SKM-1 treated with dmso at 0.1 percent for 144 hours (cell line): ENCODE results near the gene GDF7.
"Not testable (repeated sequence)": the region's sequence is repeated elsewhere in the genome, so short reads cannot be mapped to it uniquely, and the experiment has no call there.

Experiments used
- DNase-seq: peaks from one replicate; lab custom pipeline; 2025; ENCODE audit not compliant: unreplicated experiment; lab: John Stamatoyannopoulos, UW

The GDF7 gene

DNA sequence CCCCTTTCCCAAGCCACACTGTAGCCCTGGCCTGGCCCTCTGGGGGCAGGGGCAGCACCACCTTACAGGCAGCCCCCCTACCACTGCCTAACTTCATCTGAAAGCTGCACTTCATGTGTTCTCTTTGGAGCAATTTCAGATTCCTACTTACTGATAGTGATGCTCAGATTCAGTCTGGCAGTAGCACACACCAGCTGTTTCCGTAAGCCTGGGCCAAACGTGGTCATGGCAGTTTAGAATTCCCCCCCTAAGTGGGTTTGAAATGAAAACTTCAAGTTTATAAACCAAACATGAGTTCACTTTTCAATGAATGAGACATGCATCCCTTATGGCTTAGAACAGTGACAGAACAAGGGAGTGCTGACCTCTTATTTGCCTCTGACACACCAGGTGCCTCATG lies 29.4 kb downstream of the GDF7 start:
- DNase-seq: no peak

DNA sequence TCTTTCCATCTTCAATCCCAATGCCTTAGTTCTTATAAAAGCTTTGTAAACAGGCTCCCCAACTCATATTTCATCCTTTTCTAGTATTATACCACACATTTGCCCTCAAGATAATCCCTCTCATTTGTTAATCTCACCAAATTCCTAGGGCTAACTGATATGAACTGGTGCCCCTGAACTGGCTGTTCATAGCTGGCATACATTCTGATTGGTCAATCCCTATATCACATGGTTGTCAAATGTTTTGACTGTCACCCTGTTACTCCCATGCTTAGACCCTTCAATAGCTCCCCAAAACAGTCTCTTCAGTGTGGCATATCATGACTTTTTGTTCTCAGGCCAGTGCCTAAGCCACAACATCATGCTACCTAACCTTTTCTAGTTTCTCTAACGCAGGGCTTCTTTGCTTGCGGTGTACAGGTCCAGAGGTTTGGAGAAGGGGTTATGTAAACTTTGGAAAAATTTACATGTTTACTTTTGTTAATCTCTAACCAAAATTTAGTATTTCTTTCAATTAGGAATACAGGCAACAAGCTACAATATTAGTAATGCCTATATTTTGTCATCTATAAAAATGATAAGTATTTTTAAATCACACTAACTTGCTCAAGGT lies 30.5 kb downstream of the GDF7 start:
- no peak for DNase-seq

DNA sequence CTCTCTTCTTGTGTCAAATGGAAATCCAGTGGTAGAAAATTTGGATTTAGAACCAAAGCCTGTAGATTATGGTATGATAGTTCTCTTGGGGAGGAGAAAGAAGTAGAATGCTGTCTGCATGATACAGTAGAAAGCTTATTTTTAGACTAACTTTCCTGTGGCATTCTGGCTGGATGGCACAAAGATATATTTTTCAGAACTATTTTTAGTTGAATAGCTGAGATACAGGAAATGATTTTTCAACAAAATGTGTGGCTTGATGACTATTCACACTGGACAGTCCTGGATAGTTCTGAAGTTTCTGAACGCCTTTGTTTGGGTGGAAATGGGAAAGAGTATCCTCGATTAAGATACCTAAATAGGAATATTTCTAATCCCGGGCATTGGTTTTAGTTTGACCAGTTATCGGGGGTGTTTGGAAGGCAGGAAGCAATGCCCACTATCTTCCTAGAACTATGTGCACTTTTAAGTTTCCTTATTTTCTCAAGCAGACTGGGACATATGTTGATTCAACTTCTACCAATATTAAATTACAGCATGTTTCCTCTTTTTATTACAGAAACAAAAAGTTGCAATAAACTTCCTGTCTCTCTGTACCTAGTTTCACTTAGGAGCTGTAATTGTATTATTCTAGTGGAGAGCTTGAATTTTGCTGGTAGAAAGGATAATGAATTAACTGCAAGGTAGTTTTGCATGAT lies 32.1 kb downstream of the GDF7 start:
- DNase-seq: no peak

DNA sequence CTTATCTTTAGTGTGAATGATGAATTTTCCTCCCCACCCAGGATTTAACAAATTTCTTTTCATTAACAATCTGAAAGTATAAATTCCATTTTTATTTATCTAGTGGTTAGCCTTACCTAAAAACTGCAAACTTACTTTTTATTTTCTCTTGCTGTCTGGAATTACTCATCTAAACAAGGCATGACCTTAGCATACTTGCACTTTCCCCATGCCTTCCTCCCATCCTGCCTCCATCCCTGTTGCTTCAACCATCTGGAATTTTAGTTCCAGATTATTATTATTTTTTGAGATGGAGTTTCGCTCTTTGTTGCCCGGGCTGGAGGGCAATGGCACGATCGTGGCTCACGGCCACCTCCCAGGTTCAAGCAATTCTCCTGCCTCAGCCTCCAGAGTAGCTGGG lies 35.6 kb downstream of the GDF7 start:
- no peak for DNase-seq

DNA sequence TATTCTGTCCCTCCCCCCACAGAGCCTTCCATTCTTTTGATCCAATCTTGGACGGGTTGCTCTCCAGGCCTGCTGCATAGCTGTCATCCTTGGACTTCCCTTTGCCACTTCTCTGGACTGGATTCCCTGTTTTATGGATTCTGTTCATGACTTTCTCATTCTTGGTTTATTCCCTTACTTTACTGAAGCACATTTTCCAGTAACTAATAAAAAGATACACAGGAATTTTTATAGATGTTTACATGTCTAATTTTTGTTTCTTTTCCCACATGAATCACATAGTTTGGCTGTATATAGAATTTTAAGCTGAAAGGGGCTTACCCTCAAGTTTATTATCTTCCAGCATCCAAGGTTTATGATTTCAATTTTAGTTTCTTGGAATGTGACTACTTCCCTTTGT lies 37.9 kb downstream of the GDF7 start:
- DNase-seq: no peak

DNA sequence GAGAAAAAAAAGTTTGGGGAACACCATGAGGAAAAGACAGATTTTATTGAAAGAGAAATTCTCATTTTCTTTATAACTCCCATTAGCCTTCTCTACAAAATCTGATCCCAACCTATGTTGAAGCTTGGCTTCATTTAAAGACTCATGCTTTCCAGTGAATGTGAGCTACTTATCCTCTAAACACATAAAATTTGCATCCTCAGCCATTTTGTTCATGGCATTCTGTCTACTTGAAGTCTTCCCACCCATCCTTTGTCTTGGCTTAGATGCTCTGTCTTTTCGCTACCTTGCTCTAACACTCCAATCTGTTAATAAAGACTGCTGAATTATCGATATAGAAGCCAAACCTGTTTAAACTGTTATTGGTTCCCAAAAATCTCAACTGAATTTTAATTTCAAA lies 39.3 kb downstream of the GDF7 start:
- no peak for DNase-seq

DNA sequence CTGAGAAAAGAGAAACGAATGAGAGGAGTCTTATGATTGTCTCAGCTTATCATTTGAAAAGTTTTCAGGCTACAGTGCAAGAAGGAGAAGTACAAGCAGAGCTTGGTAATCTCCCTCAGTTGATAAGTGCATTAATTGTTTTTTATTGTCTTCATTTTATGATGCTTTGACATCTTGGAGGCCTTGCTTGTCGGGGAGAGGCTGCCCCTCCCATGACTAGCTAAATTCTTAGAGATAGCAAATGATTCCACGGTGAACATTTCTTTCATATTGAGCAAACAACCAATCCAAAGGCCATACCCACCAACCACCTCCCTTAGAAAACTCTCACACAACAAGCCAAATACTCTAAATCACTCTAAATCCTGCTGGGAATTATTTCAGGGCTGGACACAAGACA lies 39.8 kb downstream of the GDF7 start:
- no peak for DNase-seq

DNA sequence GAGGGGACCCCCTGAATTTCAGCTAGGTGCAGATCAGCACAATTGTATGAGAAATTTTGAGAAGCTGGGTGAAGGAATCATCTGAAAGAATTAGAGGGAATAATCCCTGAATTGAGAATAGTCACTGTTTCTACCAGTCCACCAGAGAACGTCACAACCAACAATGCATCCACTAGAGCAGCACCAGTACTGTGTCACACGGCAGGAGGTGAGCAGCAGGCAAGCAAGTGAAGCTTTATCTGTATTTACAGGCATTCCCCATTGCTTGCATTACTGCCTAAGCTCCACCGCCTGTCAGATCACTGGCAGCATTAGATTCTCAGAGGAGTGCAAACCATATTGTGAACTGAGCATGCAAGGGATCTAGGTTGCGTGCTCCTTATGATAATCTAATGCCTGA lies 40.7 kb downstream of the GDF7 start:
- DNase-seq: no peak

DNA sequence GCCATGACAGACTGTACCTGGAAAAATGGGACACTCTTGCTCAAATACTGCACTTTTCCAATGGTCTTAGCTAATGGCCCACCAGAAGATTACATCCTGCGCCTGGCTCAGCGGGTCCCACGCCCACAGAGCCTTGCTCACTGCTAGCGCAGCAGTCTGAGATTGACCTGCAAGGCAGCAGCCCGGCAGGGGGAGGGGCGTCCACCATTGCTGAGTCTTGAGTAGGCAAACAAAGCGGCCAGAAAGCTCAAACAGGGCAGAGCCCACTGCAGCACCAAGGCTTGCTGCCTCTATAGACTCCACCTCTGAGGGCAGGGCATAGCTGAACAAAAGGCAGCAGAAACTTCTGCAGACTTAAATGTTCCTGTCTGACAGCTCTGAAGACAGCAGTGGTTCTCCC lies 44.7 kb downstream of the GDF7 start:
- not testable (repeated sequence) for DNase-seq

DNA sequence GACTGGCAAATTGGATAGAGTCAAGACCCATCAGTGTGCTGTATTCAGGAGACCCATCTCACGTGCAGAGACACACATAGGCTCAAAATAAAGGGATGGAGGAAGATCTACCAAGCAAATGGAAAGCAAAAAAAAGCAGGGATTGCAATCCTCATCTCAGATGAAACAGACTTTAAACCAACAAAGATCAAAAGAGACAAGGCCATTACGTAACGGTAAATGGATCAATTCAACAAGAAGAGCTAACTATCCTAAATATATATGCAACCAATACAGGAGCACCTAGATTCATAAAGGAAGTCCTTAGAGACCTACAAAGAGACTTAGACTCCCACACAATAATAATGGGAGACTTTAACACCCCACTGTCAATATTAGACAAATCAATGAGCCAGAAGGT lies 46.6 kb downstream of the GDF7 start:
- DNase-seq: not testable (repeated sequence)

DNA sequence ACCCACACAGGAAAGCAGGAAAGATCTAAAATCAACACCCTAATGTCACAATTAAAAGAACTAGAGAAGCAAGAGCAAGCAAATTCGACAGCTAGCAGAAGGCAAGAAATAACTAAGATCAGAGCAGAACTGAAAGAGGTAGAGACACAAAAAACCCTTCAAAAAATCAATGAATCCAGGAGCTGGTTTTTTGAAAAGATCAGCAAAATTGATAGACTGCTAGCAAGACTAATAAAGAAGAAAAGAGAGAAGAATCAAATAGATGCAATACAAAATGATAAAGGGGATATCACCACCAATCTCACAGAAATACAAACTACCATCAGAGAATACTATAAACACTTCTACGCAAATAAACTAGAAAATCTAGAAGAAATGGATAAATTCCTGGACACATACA lies 47.5 kb downstream of the GDF7 start:
- not testable (repeated sequence) for DNase-seq

DNA sequence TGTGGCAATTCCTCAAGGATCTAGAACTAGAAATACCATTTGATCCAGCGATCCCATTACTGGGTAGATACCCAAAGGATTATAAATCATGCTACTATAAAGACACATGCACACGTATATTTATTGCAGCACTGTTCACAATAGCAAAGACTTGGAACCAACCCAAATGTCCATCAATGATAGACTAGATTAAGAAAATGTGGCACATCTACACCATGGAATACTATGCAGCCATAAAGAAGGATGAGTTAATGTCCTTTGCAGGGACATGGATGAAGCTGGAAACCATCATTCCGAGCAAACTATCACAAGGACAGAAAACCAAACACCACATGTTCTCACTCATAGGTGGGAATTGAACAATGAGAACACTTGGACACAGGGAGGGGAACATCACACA lies 49.2 kb downstream of the GDF7 start:
- DNase-seq: not testable (repeated sequence)

DNA sequence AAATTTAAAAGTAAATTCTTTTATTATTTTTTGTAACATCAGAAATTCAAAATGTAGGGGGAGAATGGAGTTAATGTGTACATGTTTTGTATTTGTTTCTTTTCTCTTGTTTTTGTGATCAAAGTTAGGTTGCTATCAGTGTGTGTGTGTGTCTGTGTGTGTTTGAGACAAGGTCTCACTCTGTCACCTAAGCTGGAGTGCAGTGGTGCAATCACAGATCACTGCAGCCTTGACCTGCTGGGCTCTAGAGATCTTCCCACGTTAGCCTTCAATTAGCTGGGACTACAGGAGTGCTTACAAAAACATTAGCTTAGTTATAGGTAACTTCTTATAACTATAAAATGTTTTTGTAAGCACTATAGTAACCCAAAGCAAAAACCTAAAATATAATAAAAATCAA lies 50.7 kb downstream of the GDF7 start:
- DNase-seq: no peak

DNA sequence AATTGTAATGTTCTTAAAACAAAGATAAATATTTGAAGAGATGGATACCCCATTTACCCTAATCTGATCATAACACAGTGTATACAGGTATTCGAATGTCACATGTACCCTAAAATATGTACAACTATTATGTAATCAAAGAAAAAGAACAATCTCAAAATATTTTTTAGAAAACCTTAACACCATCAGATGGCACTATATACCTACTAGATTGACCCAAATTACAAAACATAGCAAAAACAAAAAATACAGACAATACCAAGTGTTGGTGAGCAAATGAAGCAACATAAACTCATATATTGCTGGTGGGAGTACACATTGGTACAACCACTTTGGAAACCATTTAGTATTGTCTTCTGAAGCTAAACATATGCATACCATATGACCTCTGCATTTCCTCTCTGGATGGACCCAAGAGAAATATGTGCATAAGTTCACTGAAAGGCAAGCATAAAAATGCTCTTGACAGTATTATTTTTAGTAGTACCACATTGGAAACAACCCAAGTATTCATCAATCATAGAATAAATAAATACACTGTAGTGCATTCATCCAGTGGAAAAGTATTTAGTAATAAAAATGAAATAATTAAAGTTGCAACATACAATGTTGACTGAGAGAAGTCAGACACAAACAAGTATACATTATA lies 55.8 kb downstream of the GDF7 start:
- no peak for DNase-seq

DNA sequence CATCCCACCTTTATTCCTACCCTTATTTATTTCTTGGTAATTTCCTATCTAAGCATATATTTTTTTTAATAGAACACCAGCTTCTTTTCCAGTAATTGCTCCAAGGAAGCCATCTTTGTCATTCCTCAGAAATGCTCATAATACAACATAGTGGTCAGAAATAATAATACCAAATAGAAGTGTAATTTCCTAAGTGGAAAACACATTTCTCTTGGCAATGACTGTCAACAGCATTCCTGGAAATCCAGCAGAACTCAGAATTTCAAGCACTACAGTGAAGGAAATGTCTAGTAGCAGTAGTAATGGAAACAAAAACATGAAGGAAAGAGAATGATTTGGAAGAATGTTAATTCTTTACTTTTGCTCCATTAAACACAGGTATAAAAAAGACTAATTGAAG lies 56.6 kb downstream of the GDF7 start:
- no peak for DNase-seq

DNA sequence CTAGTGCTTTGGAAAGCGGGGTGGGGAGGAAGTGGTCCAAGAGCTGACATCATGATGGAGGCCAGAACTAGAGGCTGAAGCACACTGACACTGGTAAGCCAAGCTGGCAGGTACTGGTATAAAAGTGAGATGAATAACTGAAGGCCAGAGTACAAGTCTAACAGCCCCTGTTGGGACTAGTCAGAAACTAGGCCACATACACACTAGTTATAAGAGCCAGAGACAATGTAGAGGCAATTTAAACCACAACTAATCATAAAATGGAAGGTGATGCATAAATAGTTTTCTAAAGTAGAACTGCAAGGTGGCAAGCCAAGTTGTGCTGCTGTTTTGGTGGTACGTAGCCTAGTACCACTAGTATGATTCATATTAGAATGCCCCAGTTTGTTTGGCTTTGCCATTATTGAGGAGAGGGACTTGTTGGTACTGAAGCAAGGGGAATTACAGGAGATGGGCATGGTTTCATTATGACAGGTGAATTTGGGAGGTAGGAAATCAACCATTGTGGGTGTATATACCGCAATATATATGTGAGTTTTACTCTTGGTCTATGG lies 57.6 kb downstream of the GDF7 start:
- DNase-seq: no peak

DNA sequence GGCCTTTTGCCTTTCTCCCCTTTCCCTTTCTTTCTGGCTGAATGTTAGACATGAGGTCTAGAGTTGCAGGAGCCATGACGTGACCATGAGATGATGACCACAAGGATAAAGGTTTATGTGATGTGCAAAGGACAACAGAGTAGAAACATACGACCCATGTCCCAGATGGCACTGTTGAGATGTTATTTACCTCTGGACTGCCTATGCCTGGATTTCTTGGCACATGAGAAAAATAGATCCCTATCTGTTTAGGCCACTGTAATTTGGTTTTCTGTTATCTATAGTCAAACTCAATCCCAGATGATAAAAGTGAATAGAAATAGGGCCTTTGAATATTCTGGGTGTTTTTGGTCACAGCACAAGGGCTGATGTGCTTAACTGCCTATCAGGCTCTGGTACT lies 58.8 kb downstream of the GDF7 start:
- DNase-seq: no peak

DNA sequence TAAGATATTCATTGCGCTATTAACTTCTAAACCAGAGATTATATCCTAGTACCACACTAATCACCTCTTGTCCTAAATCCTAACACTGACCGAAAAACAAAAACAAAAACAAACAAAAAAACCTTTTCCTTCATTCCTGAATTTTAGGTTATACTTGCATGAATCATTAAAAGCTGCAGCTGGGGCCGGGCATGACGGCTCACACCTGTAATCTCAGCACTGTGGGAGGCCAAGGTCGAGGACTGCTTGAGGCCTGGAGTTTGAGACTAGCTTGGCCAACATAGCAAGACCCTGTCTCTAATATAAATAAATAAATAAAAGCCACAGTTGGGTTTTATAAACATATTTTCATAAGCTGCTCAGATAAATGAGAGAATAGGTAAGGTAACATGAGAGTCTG lies 60.0 kb downstream of the GDF7 start:
- no peak for DNase-seq

DNA sequence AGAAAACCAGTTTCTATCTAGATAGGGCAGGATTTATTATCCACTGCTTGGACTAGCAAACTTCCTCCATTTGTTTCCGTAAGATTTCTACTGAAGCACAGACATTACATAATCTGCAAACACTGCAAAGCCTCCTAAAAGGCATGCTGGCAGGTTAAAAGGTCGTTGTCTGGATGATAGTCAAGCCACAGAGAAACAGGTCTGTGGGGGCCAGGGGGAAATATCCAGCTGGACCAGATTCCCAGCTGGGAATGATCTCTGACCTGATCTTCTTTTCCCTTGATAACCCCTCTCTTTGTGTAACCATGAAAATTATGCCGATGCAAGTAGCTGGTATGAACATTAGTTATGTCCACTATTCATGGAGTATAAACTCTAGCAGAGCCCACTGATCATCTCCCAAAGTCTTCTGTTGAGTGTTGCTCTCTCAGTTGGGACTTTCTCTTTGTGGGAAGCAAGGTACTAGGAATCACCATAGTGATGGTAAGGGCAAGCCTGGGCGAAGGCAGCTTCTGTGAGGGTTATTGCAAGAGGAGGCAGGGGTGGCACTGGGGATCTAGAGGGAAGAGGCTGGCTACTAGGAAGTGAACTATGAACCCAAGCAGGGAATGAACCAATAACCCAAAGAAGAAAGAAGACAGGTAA lies 61.3 kb downstream of the GDF7 start:
- peak; percentile 45 for DNase-seq
